ENCODE measurements around the gene SGTB.

DNA sequence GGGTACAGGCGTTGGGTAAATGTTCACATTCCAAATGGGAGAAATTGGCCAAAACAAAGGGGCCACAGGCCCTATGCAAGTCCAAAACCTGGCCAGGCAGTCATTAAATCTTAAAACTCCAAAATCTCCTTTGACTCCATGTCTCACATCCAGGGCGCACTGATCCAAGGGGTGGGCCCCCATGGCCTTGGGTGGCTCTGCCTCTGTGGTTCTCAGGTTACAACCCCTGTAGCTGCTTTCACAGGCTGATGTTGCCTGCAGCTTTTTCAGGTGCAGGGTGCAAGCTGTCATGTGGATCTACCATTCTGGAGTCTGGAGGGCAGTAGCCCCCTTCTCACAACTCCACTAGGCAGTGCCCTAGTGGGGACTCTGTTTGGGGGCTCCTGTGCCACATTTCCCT lies 44.9 kb upstream of the SGTB start:
- TF ChIP-seq, protein P1, sequence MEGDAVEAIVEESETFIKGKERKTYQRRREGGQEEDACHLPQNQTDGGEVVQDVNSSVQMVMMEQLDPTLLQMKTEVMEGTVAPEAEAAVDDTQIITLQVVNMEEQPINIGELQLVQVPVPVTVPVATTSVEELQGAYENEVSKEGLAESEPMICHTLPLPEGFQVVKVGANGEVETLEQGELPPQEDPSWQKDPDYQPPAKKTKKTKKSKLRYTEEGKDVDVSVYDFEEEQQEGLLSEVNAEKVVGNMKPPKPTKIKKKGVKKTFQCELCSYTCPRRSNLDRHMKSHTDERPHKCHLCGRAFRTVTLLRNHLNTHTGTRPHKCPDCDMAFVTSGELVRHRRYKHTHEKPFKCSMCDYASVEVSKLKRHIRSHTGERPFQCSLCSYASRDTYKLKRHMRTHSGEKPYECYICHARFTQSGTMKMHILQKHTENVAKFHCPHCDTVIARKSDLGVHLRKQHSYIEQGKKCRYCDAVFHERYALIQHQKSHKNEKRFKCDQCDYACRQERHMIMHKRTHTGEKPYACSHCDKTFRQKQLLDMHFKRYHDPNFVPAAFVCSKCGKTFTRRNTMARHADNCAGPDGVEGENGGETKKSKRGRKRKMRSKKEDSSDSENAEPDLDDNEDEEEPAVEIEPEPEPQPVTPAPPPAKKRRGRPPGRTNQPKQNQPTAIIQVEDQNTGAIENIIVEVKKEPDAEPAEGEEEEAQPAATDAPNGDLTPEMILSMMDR (IDR thresholded peaks at IDR 0.05 in 4 of 5, conservative IDR thresholded peaks at IDR 0.05 in 1 of 5): no peak
- no peak for TF ChIP-seq POLR2A (IDR thresholded peaks at IDR 0.05)
